ENCODE results near the gene GABRG3. TPM values are rescaled to one million over a fixed set of nuclear protein-coding genes. Genes with fewer than 3 reads are reported as not detected.
A peak's percentile ranks its signal among the peaks of the same experiment; 100 is the strongest.

GABRG3 gene
- total RNA-seq, 1 donor from 2014 or later: 0.54 TPM

DNA sequence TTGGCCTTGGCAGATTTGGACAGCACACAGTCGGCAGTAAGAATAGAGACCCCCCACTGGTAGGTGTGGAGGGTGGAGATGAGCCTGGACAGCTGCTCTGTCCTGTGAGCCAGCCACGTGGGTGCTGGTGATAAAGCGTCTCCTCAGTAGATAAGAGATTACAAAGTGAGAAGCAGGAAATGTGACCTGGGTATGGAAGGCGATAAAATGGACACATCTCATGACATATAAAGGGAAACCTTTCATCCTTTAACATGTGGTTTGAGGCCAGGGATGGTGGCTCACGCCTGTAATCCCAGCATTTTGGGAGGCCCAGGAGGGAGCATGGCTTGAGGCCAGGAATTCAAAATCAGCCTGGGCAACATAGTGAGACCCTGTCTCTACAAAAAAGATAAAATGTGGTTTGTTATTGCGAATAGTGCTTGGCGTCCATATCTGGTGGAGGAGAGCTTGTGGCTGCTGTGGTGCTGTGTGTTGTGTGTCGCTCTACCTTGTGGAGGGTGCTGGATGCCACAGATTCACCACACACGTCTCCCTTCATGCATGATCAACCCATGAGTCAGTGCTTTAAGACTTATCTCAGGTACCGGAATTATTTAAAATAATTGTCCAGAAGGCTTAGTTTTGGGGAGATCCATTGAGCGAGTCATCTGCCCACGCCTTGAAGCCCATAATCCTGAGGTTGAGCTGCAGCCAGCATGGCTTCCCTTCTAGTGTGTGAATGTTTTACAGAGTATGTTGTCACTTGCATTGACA is 157.0 kb downstream of the GABRG3 start:
- H3K27ac ChIP-seq (ENCODE audit: low read depth, low read length): no peak overlapping the region
- Mint-ChIP-seq H3K9me3 (ENCODE audit: unreplicated experiment) (no peaks in the 10 kb centered on the region), H3K36me3 (ENCODE audit: low read depth, unreplicated experiment) (no peaks in the 10 kb centered on the region), H3K4me3 (ENCODE audit: unreplicated experiment) (no peak overlapping the region), H3K27ac (ENCODE audit: unreplicated experiment) (peak overlapping the region; percentile 21), H3K27me3 (ENCODE audit: low read depth, unreplicated experiment) (no peaks in the 10 kb centered on the region), H3K4me1 (ENCODE audit: low read depth, unreplicated experiment) (peaks cover 3% of the 10 kb centered on the region)
- no peak for TF ChIP-seq EZH2 (IDR thresholded peaks at IDR 0.05; ENCODE audit: insufficient read depth, low read length)
- TF ChIP-seq CTCF (IDR thresholded peaks at IDR 0.05; ENCODE audit: insufficient read depth, low read depth, low read length): no peak
- FAIRE-seq: no peak
- H4K20me1 ChIP-seq (ENCODE audit: insufficient read depth, low read length): no peaks in the 10 kb centered on the region
- peaks cover 4% of the 10 kb centered on the region for H3K4me1 ChIP-seq (ENCODE audit: insufficient read depth, low read length)
- peak; percentile 10 for DNase-seq (ENCODE audit: low read depth)
- no peaks in the 10 kb centered on the region for H3K9me3 ChIP-seq (ENCODE audit: insufficient read depth, low read depth, low read length)
- no peak overlapping the region for H2AFZ ChIP-seq (ENCODE audit: low read depth, low read length)
- H3K79me2 ChIP-seq (ENCODE audit: insufficient read depth, low read length): no peaks in the 10 kb centered on the region
- no peak overlapping the region for H3K9ac ChIP-seq (ENCODE audit: low read length)
- H3K4me3 ChIP-seq (ENCODE audit: insufficient read depth, low read depth, low read length): no peak overlapping the region
- H3K36me3 ChIP-seq (ENCODE audit: insufficient read depth, low read length): no peaks in the 10 kb centered on the region
- H3K27me3 ChIP-seq (ENCODE audit: insufficient read depth, low read length): no peaks in the 10 kb centered on the region
- H3K4me2 ChIP-seq (ENCODE audit: low read length): no peak overlapping the region

DNA sequence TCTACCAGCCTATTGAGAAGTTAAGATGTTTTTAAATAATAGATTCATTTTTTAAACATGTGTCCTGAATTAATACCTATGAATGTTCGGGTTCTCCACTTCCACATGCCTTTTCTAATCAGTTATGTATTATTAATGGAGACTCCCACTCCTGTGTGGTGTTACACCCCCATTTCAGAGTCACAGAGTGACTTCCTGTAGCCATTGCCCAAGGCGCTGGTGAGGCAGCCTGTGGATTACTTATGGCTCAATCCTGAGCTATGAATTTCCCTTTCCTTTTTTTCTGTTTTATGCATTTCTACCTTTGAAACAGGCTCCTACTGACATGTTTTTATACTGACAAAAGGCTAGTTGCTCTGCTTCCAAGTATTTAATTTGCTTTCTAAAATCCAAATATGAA is 162.3 kb downstream of the GABRG3 start:
- H3K27ac Mint-ChIP-seq (ENCODE audit: unreplicated experiment): no peak overlapping the region
- H3K9me3 ChIP-seq (ENCODE audit: insufficient read depth, low read depth, low read length): no peaks in the 10 kb centered on the region
- no peaks in the 10 kb centered on the region for H3K36me3 Mint-ChIP-seq (ENCODE audit: low read depth, unreplicated experiment)
- H3K9ac ChIP-seq (ENCODE audit: low read length): no peak overlapping the region
- no peaks in the 10 kb centered on the region for H3K79me2 ChIP-seq (ENCODE audit: insufficient read depth, low read length)
- H3K27ac ChIP-seq (ENCODE audit: low read depth, low read length): no peak overlapping the region
- peaks cover 5% of the 10 kb centered on the region for H3K27me3 Mint-ChIP-seq (ENCODE audit: low read depth, unreplicated experiment)
- no peaks in the 10 kb centered on the region for H3K27me3 ChIP-seq (ENCODE audit: insufficient read depth, low read length)
- H3K4me3 Mint-ChIP-seq (ENCODE audit: unreplicated experiment): no peak overlapping the region
- no peak for DNase-seq (ENCODE audit: low read depth)
- H3K4me1 Mint-ChIP-seq (ENCODE audit: low read depth, unreplicated experiment): no peaks in the 10 kb centered on the region
- TF ChIP-seq EZH2 (IDR thresholded peaks at IDR 0.05; ENCODE audit: insufficient read depth, low read length) (no peak), CTCF (IDR thresholded peaks at IDR 0.05; ENCODE audit: insufficient read depth, low read depth, low read length) (no peak)
- H4K20me1 ChIP-seq (ENCODE audit: insufficient read depth, low read length): no peaks in the 10 kb centered on the region
- H3K4me2 ChIP-seq (ENCODE audit: low read length): no peak overlapping the region
- H2AFZ ChIP-seq (ENCODE audit: low read depth, low read length): no peak overlapping the region
- H3K36me3 ChIP-seq (ENCODE audit: insufficient read depth, low read length): no peaks in the 10 kb centered on the region
- FAIRE-seq: no peak
- H3K9me3 Mint-ChIP-seq (ENCODE audit: unreplicated experiment): no peaks in the 10 kb centered on the region
- no peaks in the 10 kb centered on the region for H3K4me1 ChIP-seq (ENCODE audit: insufficient read depth, low read length)
- H3K4me3 ChIP-seq (ENCODE audit: insufficient read depth, low read depth, low read length): no peak overlapping the region

DNA sequence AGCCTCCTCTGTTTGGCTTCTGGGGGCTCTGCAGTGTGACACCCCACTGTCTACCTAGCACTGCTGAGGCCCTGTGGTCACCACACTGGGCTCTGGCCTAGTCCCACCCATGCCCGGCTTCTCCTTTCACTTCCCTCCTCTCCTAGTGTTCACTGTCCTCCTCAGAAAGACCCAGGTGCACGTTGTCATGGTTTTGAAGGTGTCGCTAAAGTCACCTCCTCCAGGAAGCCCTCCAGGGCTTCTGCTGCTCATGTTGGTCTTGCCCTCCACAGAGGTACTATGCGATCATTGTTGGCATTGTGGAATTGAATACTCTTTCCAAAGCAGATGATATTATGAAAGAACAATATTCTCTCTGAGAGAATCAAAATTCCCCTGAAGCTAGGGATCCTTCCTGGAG is 163.5 kb downstream of the GABRG3 start:
- Histone ChIP-seq H2AFZ (ENCODE audit: low read depth, low read length) (no peak overlapping the region), H4K20me1 (ENCODE audit: insufficient read depth, low read length) (no peaks in the 10 kb centered on the region), H3K27ac (ENCODE audit: low read depth, low read length) (no peak overlapping the region), H3K9me3 (ENCODE audit: insufficient read depth, low read depth, low read length) (no peaks in the 10 kb centered on the region), H3K4me3 (ENCODE audit: insufficient read depth, low read depth, low read length) (no peak overlapping the region), H3K36me3 (ENCODE audit: insufficient read depth, low read length) (no peaks in the 10 kb centered on the region), H3K27me3 (ENCODE audit: insufficient read depth, low read length) (no peaks in the 10 kb centered on the region), H3K79me2 (ENCODE audit: insufficient read depth, low read length) (no peaks in the 10 kb centered on the region), H3K4me1 (ENCODE audit: insufficient read depth, low read length) (no peaks in the 10 kb centered on the region), H3K4me2 (ENCODE audit: low read length) (no peak overlapping the region), H3K9ac (ENCODE audit: low read length) (no peak overlapping the region)
- no peak overlapping the region for H3K27ac Mint-ChIP-seq (ENCODE audit: unreplicated experiment)
- no peak for DNase-seq (ENCODE audit: low read depth)
- no peak overlapping the region for H3K4me3 Mint-ChIP-seq (ENCODE audit: unreplicated experiment)
- peaks cover 7% of the 10 kb centered on the region for H3K27me3 Mint-ChIP-seq (ENCODE audit: low read depth, unreplicated experiment)
- H3K4me1 Mint-ChIP-seq (ENCODE audit: low read depth, unreplicated experiment): no peaks in the 10 kb centered on the region
- no peak for FAIRE-seq
- no peaks in the 10 kb centered on the region for H3K36me3 Mint-ChIP-seq (ENCODE audit: low read depth, unreplicated experiment)
- TF ChIP-seq CTCF (IDR thresholded peaks at IDR 0.05; ENCODE audit: insufficient read depth, low read depth, low read length) (no peak), EZH2 (IDR thresholded peaks at IDR 0.05; ENCODE audit: insufficient read depth, low read length) (no peak)
- H3K9me3 Mint-ChIP-seq (ENCODE audit: unreplicated experiment): no peaks in the 10 kb centered on the region

Measured in astrocyte (in vitro differentiated cells and primary cell).